Epithelial cell of esophagus (primary cell): Measurements from ENCODE around the gene ELF3.
A peak's percentile ranks its signal among the peaks of the same experiment; 100 is the strongest.

ENCODE experiments used
- DNase-seq: peaks from one replicate; pipeline ENCODE4 v3.0.0; 2010; ENCODE audit warnings: low read depth
- H3K4me3 ChIP-seq: 2 replicates; pipeline ENCODE4 v1.5.1; 2011; ENCODE audit warnings: mild to moderate bottlenecking, low read length, control low read depth
- CTCF ChIP-seq: IDR thresholded peaks from 2 replicates; pipeline ENCODE4 v1.5.1; 2011; ENCODE audit warnings: low read depth, mild to moderate bottlenecking, low read length, control low read depth, inconsistent platforms; ENCODE audit not compliant: insufficient read depth; ENCODE audit errors: missing control alignments

Gene ELF3

GRCh38 chr1:201982082-201982622 is 28.2 kb upstream of the ELF3 start:
- H3K4me3 ChIP-seq, result peak overlapping the region; percentile 78
- peak; percentile 44 for DNase-seq
- TF ChIP-seq CTCF, result no peak

GRCh38 chr1:201982623-201983379 is 27.6 kb upstream of the ELF3 start, which contains the start of gene RNPEP:
RNPEP (plus strand) TSS chr1:201982648; CDS start chr1:201982667, 19 bp downstream.
- peak within 1 kb of the TSS; percentile 78 for H3K4me3 ChIP-seq
- TF ChIP-seq CTCF, result no peak
- DNase-seq, result peak; percentile 61

- H3K4me3 ChIP-seq, result peak overlapping the region; percentile 78
- no peak for TF ChIP-seq CTCF
- DNase-seq, result no peak
Observed at GRCh38 chr1:201983380-201983805, 27.0 kb upstream of the ELF3 start.

GRCh38 chr1:201984446-201984845 is 25.9 kb upstream of the ELF3 start:
- H3K4me3 ChIP-seq, result no peak overlapping the region
- DNase-seq, result no peak
- TF ChIP-seq CTCF, result no peak

GRCh38 chr1:201985355-201985754 is 25.0 kb upstream of the ELF3 start:
- no peak for TF ChIP-seq CTCF
- DNase-seq, result no peak
- no peak overlapping the region for H3K4me3 ChIP-seq

GRCh38 chr1:201988601-201989000 is 21.8 kb upstream of the ELF3 start:
- no peak for TF ChIP-seq CTCF
- no peak for DNase-seq
- no peak overlapping the region for H3K4me3 ChIP-seq
